PC-9 (cell line): ENCODE results near the gene SERINC2. TPM values are rescaled to one million over a fixed set of nuclear protein-coding genes. Genes with fewer than 3 reads are reported as not detected.

Experiments used
- BruUV-seq: library from RNA; stranded (reverse); fragments of 400-500 nt; replicated peaks from 2 replicates; lab custom pipeline; 2021; lab: Mats Ljungman, UMichigan
- CTCF ChIA-PET: fragments of 300-600 bp; sonication (Branson Sonifier 250); formaldehyde crosslinking; loops from one replicate; lab custom pipeline; 2022; ENCODE audit warnings: antibody characterized with exemption; lab: Charles Lee
- POLR2A ChIA-PET: fragments of 300-600 bp; sonication (Branson Sonifier 250); formaldehyde crosslinking; loops from one replicate; lab custom pipeline; 2022; ENCODE audit warnings: antibody characterized with exemption; ENCODE audit not compliant: unreplicated experiment; lab: Charles Lee
- DNase-seq, 2 experiments: peaks; one replicate each; pipeline versions ENCODE4 v3.0.0 to v3.0.0-alpha.2; 2015 to 2022; ENCODE audit warnings: mixed read lengths in 1 of 2
- H2AFZ ChIP-seq: fragments of 200-600 bp; sonication (generic); 2 replicates; pipeline ENCODE4 v1.8.1; 2017; ENCODE audit warnings: antibody characterized with exemption
- H3F3A ChIP-seq: fragments of 200-600 bp; sonication (generic); 2 replicates; pipeline ENCODE4 v1.8.1; 2017; ENCODE audit warnings: antibody characterized with exemption, mild to moderate bottlenecking, low read depth; ENCODE audit not compliant: insufficient read depth
- H3K27ac ChIP-seq: fragments of 200-600 bp; sonication (generic); 2 replicates; pipeline ENCODE4 v1.6.1; 2016; ENCODE audit warnings: mixed run types
- H3K27me3 ChIP-seq: fragments of 200-600 bp; sonication (generic); 2 replicates; pipeline ENCODE4 v1.6.1; 2016; ENCODE audit warnings: low read depth, mixed run types; ENCODE audit not compliant: insufficient read depth
- H3K36me3 ChIP-seq: fragments of 200-600 bp; sonication (generic); 2 replicates; pipeline ENCODE4 v1.6.1; 2016; ENCODE audit warnings: low read depth, mixed run types
- H3K4me1 ChIP-seq: fragments of 200-600 bp; sonication (generic); replicated peaks from 2 replicates; pipeline ENCODE4 v1.6.1; 2016; ENCODE audit warnings: mixed run types; ENCODE audit not compliant: insufficient read depth
- H3K4me2 ChIP-seq: fragments of 200-600 bp; sonication (generic); 2 replicates; pipeline ENCODE4 v1.6.1; 2017; ENCODE audit warnings: mixed run types
- H3K4me3 ChIP-seq: fragments of 200-600 bp; sonication (generic); 2 replicates; pipeline ENCODE4 v1.6.1; 2016; ENCODE audit warnings: mixed run types
- H3K79me2 ChIP-seq: fragments of 200-600 bp; sonication (generic); 2 replicates; pipeline ENCODE4 v1.6.1; 2017; ENCODE audit warnings: low read depth, mixed run types
- H3K9me2 ChIP-seq: fragments of 200-600 bp; sonication (generic); 2 replicates; pipeline ENCODE4 v1.8.1; 2017; ENCODE audit warnings: mild to moderate bottlenecking; ENCODE audit not compliant: insufficient read depth
- H3K9me3 ChIP-seq: fragments of 200-600 bp; sonication (generic); 2 replicates; pipeline ENCODE4 v1.8.1; 2016; ENCODE audit warnings: low read depth; ENCODE audit not compliant: insufficient read depth
- H4K20me1 ChIP-seq: fragments of 200-600 bp; sonication (generic); 2 replicates; pipeline ENCODE4 v1.8.1; 2017; ENCODE audit not compliant: insufficient read depth
- EZH2 ChIP-seq: fragments of 200-600 bp; sonication (generic); IDR thresholded peaks from 2 replicates; pipeline ENCODE4 v1.8.0; 2017; ENCODE audit warnings: antibody characterized with exemption, low read depth
- intact Hi-C: fragments of 100-400 bp; cut with micrococcal nuclease; formaldehyde crosslinking; loops from one replicate; pipeline ENCODE4 v1.10.0; 2022; ENCODE audit not compliant: unreplicated experiment
- total RNA-seq: library from RNA; stranded (reverse); gene quantifications from 2 replicates; pipeline ENCODE4 v1.2.3, GENCODE V29; 2021
- TF ChIP-seq, protein P1 (sequence below): fragments of 200-600 bp; sonication (generic); conservative IDR thresholded peaks from 2 replicates; pipeline ENCODE4 v1.6.1; 2017; ENCODE audit warnings: mixed run types, antibody characterized with exemption, mild to moderate bottlenecking, moderate library complexity

SERINC2 gene
- total RNA-seq, 1 experiment from 2014 or later: 36.0 TPM

GRCh38 chr1:31443673-31444072, 30.7 kb downstream of the SERINC2 start:
- no TSS peak for BruUV-seq
- POLR2A ChIA-PET: interaction anchor here (0.6 to 0.7 kb wide), 2 partner anchors 156 to 619 kb away, joined by 5 to 8 read pairs; no protein-coding TSS in a partner anchor
- no peak overlapping the region for H3K4me3 ChIP-seq

GRCh38 chr1:31444725-31445448, 31.9 kb downstream of the SERINC2 start:
- Histone ChIP-seq H3F3A (peaks cover 94% of the 10 kb centered on the region), H3K27ac (no peak overlapping the region), H3K4me3 (no peak overlapping the region), H3K4me2 (no peak overlapping the region), H3K79me2 (no peaks in the 10 kb centered on the region), H2AFZ (no peak overlapping the region), H3K4me1 (no peaks in the 10 kb centered on the region), H4K20me1 (no peaks in the 10 kb centered on the region), H3K9me3 (peaks cover 38% of the 10 kb centered on the region), H3K27me3 (no peaks in the 10 kb centered on the region), H3K9me2 (no peaks in the 10 kb centered on the region), H3K36me3 (no peaks in the 10 kb centered on the region; the same call in 1 of the 2 replicates)
- intact Hi-C loops: no loop called here
- POLR2A ChIA-PET: no interaction called here
- no peak for DNase-seq
- no TSS peak for BruUV-seq
- CTCF ChIA-PET: no interaction called here
- no peak for TF ChIP-seq EZH2
- TF ChIP-seq, protein P1, sequence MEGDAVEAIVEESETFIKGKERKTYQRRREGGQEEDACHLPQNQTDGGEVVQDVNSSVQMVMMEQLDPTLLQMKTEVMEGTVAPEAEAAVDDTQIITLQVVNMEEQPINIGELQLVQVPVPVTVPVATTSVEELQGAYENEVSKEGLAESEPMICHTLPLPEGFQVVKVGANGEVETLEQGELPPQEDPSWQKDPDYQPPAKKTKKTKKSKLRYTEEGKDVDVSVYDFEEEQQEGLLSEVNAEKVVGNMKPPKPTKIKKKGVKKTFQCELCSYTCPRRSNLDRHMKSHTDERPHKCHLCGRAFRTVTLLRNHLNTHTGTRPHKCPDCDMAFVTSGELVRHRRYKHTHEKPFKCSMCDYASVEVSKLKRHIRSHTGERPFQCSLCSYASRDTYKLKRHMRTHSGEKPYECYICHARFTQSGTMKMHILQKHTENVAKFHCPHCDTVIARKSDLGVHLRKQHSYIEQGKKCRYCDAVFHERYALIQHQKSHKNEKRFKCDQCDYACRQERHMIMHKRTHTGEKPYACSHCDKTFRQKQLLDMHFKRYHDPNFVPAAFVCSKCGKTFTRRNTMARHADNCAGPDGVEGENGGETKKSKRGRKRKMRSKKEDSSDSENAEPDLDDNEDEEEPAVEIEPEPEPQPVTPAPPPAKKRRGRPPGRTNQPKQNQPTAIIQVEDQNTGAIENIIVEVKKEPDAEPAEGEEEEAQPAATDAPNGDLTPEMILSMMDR: no peak

More at GRCh38 chr1:31443673-31444072, 30.7 kb downstream of the SERINC2 start:
- Histone ChIP-seq H3K27ac (no peak overlapping the region), H2AFZ (no peak overlapping the region), H3K36me3 (no peaks in the 10 kb centered on the region; the same call in 1 of the 2 replicates), H3K4me2 (no peak overlapping the region), H3F3A (peaks cover 96% of the 10 kb centered on the region), H3K79me2 (no peaks in the 10 kb centered on the region), H3K9me2 (no peaks in the 10 kb centered on the region), H4K20me1 (no peaks in the 10 kb centered on the region), H3K9me3 (peaks cover 39% of the 10 kb centered on the region), H3K27me3 (no peaks in the 10 kb centered on the region), H3K4me1 (no peaks in the 10 kb centered on the region)
- no peak for DNase-seq
- TF ChIP-seq EZH2: no peak
- TF ChIP-seq, protein P1: no peak
- intact Hi-C loops: no loop called here
- CTCF ChIA-PET: interaction anchor here (0.6 kb wide), 1 partner anchor 107 kb away, joined by 4 read pairs; no protein-coding TSS in a partner anchor

- BruUV-seq: no TSS peak
- no peak overlapping the region for H3K4me2 ChIP-seq
Observed at GRCh38 chr1:31445951-31446350, 32.9 kb downstream of the SERINC2 start.

More at GRCh38 chr1:31445951-31446350, 32.9 kb downstream of the SERINC2 start:
- no peak for TF ChIP-seq EZH2
- TF ChIP-seq, protein P1: no peak
- Histone ChIP-seq H4K20me1 (no peaks in the 10 kb centered on the region), H3K4me3 (no peak overlapping the region), H3K79me2 (no peaks in the 10 kb centered on the region), H3K27ac (no peak overlapping the region), H3K36me3 (no peaks in the 10 kb centered on the region; the same call in 1 of the 2 replicates), H3K9me3 (peaks cover 40% of the 10 kb centered on the region), H3K9me2 (no peaks in the 10 kb centered on the region), H3F3A (peaks cover 94% of the 10 kb centered on the region), H3K4me1 (no peaks in the 10 kb centered on the region), H2AFZ (no peak overlapping the region), H3K27me3 (no peaks in the 10 kb centered on the region)
- ChIA-PET CTCF (no interaction called here), POLR2A (no interaction called here)
- DNase-seq: no peak
- intact Hi-C loops: no loop called here
